NOMO-1 treated with DMSO at 0.1 percent for 48 hours (cell line): ENCODE measurements around the gene SH3PXD2A.
"Not testable (repeated sequence)": the region's sequence is repeated elsewhere in the genome, so short reads cannot be mapped to it uniquely, and the experiment has no call there.

ENCODE experiments used
- DNase-seq: peaks from one replicate; lab custom pipeline; 2025; ENCODE audit not compliant: unreplicated experiment; lab: John Stamatoyannopoulos, UW

SH3PXD2A gene

GRCh38 chr10:103814626-103815370 is 40.6 kb downstream of the SH3PXD2A start:
- no peak for DNase-seq

DNA sequence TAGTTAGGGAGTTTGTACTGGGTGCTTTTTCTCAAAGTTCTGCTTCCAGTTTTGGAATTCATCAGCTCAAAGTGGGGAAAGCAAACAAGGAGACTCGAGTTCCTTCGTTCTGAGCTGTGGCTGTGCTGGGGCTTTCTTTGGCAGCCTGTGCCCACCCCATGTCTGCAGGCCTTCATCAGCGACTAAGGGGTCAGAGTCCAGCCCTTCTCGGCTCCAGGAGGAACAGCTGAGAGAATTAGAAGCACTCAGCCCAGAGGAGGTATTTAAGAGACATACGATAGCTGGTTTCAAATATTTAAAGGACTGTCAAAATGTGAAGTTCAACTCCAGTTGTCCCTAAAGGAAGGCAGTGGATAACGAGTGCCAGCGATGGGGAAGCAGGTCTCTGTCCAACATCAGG is 41.3 kb downstream of the SH3PXD2A start:
- no peak for DNase-seq

GRCh38 chr10:103813312-103813711 is 42.1 kb downstream of the SH3PXD2A start:
- not testable (repeated sequence) for DNase-seq

DNA sequence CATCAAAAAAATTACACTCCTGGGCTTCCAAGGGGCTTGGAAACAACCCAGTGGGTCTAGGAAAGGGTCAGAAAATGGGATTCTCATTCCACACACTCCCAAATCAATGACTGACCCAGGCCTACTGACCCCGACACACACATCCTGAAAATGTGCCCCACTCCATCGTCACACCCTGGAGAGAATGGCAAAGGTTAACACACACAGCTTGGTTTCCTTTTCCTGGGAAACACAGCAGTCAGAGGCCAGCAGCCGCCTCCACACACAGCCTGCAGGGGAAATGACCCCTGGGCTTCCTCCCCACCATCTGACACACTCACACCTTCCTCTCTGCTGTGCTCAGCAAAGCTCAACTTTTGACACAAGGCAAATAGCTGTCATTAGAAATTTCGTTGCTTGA is 42.9 kb downstream of the SH3PXD2A start:
- no peak for DNase-seq

DNA sequence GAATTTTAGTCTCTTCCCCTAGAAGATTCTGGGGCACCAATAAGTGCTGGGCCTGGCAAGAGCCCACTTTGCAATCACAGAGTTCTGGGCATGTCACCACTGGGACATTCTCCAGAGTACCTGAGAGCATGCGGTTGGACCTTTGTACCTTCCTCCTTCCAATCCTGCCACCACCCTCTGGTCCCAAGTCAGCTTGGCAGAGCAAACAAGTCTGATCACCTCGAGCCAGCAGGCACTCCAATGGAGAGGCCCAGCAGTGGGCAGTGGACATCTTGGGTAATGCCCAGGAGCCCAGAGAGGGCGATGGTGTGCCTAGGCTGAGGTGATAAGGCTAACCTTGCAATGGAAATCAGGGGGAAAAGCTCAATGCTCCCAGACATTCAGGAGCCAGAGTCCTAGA is 43.4 kb downstream of the SH3PXD2A start:
- DNase-seq = no peak

DNA sequence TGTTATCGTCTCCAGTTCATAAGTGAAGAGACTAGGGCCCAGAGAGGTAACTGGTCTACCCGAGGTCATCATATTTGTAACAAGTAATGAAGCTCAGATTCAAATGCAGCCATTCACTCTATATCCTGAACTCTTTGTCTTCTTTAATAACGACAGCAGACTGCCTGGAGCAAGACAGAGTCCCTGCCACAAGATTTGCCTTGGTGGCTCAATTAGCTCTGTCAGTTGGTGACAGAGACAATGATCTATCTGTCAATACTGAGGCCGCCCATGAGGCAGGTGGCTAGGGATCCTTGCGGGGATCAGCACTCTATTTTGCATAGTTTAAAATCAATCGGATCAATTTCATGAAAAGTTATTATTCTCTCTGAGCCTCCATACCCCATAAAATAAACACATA is 43.9 kb downstream of the SH3PXD2A start:
- DNase-seq = no peak

DNA sequence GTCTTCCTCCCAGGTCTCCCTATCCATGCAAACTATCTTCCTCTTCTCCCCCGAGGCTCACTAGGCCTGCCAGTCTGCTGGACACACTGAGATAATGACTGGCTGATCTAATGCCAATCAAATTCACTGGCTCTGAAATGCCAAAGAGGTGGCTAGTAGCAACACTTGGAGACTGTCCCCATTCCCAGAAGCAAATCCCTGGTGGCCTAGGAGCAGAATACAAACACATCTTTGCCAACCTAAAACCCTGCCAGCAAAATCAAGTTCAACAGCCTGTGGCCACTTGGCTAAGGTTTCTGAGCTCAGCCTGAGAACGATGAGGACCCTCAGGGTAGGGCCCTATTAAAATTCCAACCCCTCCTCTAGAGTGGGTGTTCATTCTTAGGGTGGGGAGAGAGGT is 46.6 kb downstream of the SH3PXD2A start:
- DNase-seq = no peak

DNA sequence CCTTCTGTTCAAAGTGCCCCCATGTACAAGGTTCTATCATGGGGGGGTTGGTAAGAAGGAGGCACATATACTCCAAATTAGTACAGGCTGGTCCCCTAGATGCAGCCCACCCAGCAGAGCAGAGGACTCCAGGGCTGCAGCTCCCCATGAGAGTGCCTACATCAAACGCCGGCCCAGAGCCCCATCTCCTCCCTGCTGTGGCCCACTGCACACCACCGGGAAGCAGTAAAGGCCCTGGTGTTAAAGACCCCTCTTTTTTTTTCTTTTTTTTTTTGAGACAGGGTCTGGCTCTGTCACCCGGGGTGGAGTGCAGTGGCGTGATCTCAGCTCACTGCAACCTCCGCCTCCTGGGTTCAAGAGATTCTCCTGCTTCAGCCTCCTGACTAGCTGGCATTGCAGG is 47.4 kb downstream of the SH3PXD2A start:
- no peak for DNase-seq

DNA sequence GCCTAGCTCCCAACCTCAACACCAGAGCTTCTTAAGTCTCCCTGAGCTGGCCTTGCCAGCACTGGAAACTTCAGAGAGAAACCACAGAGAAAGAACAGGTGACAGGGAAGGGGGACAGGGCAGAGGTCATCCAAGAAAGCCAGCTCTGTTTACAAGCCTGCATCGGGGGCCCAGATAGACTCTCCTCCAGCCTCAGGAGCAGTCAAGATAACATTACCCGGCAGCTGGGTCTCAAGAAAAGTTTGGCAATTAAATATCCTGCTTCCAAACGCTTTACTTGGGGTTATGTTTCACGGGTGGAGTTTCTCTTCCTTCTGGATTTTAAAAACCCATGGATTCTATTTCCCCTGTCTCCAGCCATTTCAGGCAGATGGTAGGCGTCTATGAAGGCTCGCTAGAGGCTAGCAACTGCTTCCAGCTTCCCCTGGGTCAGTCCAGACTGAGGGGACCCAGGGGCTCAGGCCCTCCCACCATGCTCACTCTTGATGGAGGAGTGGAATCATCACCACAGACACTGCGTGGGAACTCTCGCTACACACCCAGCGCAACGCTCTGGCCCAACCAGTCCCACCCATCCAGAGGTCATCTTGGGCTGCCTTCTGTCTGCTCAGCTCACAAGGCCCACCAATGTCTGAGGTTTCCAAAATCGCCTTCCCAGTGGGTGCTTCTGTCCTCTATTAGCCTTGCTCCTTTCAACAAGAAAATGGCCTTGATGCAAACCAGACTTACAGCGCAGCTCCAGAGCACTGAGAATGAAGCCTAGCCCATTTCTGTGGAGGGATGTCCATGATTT is 48.8 kb downstream of the SH3PXD2A start:
- DNase-seq = no peak

DNA sequence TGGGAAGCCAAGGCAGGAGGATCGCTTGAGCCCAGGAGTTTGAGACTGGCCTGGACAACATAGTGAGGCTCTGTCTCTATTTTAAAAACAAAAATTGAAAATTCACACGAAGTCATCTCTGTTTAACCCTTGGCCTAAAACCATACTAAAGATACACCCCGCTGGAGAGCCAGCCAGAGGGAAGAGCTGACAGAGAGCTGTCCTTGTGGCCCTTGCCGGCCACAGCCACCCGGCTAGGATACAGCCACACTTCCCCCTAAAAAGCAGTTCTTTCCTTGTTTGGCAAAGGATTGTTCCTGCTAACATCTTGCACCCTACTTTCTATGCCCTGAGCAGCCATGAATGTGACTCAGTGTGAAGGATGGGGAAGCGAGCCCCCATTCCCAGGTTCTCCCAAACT is 49.6 kb downstream of the SH3PXD2A start:
- no peak for DNase-seq

DNA sequence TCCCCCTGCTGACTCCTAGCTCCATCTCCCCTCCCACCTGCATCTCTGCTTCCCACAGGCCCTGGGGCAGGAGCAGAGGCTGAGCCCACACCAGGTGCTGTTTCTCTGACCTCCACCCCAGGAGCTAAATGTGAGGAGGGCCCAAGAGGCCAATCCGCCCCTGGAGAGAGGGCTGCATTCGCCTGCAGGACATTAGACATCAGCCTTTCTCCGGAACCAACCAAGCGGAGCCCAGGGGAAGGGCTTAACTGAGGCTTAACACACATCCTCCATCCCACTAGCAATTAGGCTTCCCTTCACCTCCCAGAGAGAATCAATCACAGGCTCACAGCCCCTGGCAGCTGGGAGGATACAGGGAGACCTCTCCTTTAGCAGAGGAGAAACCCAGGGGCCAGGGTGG is 50.5 kb downstream of the SH3PXD2A start:
- no peak for DNase-seq

GRCh38 chr10:103803941-103804340 is 51.4 kb downstream of the SH3PXD2A start:
- no peak for DNase-seq

- DNase-seq = no peak
These were observed 52.6 kb downstream of the SH3PXD2A start for GRCh38 chr10:103802637-103803353.

DNA sequence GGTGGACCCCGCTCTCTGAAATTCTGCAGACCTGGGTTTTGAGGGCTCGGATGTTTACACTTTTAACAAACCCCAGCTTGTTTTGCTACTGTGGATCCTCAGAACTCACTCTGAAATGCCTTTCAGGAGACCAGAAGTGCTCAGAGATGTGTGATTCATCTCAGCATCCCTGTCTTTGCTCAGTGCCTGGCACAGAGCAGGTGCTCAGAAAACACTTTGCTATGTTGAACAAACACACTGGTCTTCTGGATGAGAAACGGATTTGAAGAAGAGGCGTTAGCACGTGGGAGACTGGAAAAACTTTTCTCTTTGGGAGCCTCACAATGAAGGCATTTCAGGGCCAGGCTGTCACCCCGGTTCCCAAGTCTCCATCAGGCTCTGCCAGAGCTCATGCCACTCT is 53.3 kb downstream of the SH3PXD2A start:
- DNase-seq = no peak

GRCh38 chr10:103800789-103801540 is 54.4 kb downstream of the SH3PXD2A start:
- DNase-seq = no peak

DNA sequence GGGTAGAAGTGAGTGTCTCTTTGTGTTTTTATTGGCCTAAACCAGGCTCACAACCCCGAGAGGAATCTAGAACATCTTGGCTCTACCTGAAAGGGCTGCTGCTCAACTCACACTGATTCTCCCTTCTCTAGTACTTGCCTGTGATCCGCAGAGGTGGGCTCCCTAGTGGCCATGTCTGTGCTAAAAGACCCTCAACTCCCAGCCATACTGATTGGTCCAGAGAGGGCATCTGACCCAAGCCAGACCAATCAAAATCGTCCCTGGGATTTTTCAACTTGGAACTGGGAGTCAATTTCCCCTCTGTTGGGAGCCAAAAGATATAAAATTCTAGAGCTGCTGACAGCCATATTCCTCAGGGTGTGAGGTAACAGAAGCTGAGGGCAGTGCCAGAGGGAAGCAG is 55.3 kb downstream of the SH3PXD2A start:
- no peak for DNase-seq

GRCh38 chr10:103799341-103799740 is 56.0 kb downstream of the SH3PXD2A start:
- DNase-seq = no peak

- DNase-seq = no peak
These were observed 56.9 kb downstream of the SH3PXD2A start for GRCh38 chr10:103798511-103798910.

GRCh38 chr10:103797857-103798256 is 57.5 kb downstream of the SH3PXD2A start:
- DNase-seq = no peak

- no peak for DNase-seq
These were observed 59.6 kb downstream of the SH3PXD2A start for GRCh38 chr10:103795634-103796270.

GRCh38 chr10:103794996-103795395 is 60.4 kb downstream of the SH3PXD2A start:
- no peak for DNase-seq
